Muscle layer of duodenum (tissue), 2 donors: Measurements from ENCODE around the gene KMT2E.

ENCODE experiments used
- H3K27ac ChIP-seq: one replicate; pipeline ENCODE4 v1.7.0; 2013; ENCODE audit warnings: mild to moderate bottlenecking, low read length
- H3K27me3 ChIP-seq: one replicate; pipeline ENCODE4 v1.7.0; 2013; ENCODE audit warnings: low read depth, mild to moderate bottlenecking, control low read depth, low read length
- H3K36me3 ChIP-seq, 2 donors: one replicate each; pipeline ENCODE4 v1.7.0; 2013; ENCODE audit warnings: low read length in 2 of 2, control low read depth in 1 of 2, mild to moderate bottlenecking in 1 of 2; ENCODE audit not compliant: insufficient read depth in 2 of 2, control insufficient read depth in 1 of 2
- H3K4me1 ChIP-seq, 2 donors: one replicate each; pipeline ENCODE4 v1.7.0; 2013; ENCODE audit warnings: low read length in 2 of 2, mild to moderate bottlenecking in 2 of 2, control low read depth in 1 of 2, moderate library complexity in 1 of 2; ENCODE audit not compliant: insufficient read depth in 2 of 2, control insufficient read depth in 1 of 2
- H3K4me3 ChIP-seq, 2 donors: one replicate each; pipeline ENCODE4 v1.7.0; 2013; ENCODE audit warnings: low read length in 2 of 2, low read depth in 1 of 2, mild to moderate bottlenecking in 1 of 2
- H3K9me3 ChIP-seq, 2 donors: one replicate each; pipeline ENCODE4 v1.7.0; 2013; ENCODE audit warnings: low read length in 2 of 2, control low read depth in 1 of 2, mild to moderate bottlenecking in 1 of 2; ENCODE audit not compliant: control insufficient read depth in 1 of 2
- donor health status: healthy.

The KMT2E gene

DNA sequence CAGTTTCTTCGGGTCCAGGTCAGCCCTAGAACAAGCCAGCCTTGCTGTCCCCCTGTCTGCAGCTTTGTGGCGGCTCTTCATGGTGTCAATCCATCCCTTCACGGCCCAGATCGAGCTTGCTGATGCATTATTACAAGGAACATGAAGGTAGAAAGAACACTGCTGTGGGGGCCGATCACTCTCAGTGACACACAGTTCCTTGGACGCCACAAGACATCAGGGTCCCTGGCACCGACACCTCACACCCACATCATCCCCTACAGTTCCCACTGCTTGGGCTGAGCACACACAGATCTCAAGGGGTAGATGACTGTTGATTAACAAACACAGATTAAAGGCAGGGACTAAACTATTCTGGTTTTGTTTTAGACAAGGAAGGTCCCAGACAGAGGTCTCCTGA, 119.4 kb downstream of the KMT2E start:
- peaks cover 5 to 14% of the 10 kb centered on the region in 2 donors for H3K36me3 ChIP-seq
- no peaks in the 10 kb centered on the region for H3K4me1 ChIP-seq
- H3K27me3 ChIP-seq = no peaks in the 10 kb centered on the region
- H3K4me3 ChIP-seq = no peak overlapping the region
- H3K27ac ChIP-seq = no peak overlapping the region
- no peaks in the 10 kb centered on the region for H3K9me3 ChIP-seq

- Histone ChIP-seq H3K4me1 (no peaks in the 10 kb centered on the region), H3K27me3 (no peaks in the 10 kb centered on the region), H3K36me3 (peaks cover 8 to 21% of the 10 kb centered on the region in 2 donors), H3K27ac (no peak overlapping the region), H3K9me3 (no peaks in the 10 kb centered on the region), H3K4me3 (no peak overlapping the region)
Measured at GRCh38 chr7:105133986-105134655, 120.1 kb downstream of the KMT2E start.

GRCh38 chr7:105136221-105136620, 122.2 kb downstream of the KMT2E start:
- H3K27ac ChIP-seq = no peak overlapping the region
- H3K4me3 ChIP-seq = no peak overlapping the region
- no peaks in the 10 kb centered on the region for H3K4me1 ChIP-seq
- H3K27me3 ChIP-seq = no peaks in the 10 kb centered on the region
- no peaks in the 10 kb centered on the region for H3K9me3 ChIP-seq
- peaks cover 10 to 23% of the 10 kb centered on the region in 2 donors for H3K36me3 ChIP-seq

DNA sequence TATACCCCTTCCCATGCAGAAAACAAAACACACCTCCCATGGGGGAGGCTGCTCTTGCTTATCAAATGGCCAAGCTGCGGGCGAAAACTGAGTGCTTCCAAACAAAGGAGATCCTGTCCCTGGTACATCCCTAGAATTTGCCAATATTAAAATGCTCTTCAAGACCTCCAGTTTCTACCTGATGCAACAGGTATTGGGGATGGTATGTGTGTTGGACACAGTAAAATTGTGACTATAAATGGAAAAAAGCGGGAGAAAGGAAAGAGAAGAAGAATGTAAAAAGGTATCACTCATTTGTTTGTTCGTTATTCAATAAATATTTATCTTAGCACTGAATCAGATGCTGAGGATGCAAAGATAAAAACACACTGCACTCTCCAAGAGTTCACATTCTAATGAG, 123.9 kb downstream of the KMT2E start:
- peaks cover 8 to 18% of the 10 kb centered on the region in 2 donors for H3K36me3 ChIP-seq

GRCh38 chr7:105139381-105139780, 125.4 kb downstream of the KMT2E start:
- Histone ChIP-seq H3K4me1 (no peaks in the 10 kb centered on the region), H3K4me3 (no peak overlapping the region), H3K27me3 (no peaks in the 10 kb centered on the region), H3K27ac (no peak overlapping the region), H3K36me3 (peaks cover 11 to 20% of the 10 kb centered on the region in 2 donors), H3K9me3 (no peaks in the 10 kb centered on the region)

More for the DNA sequence above, 123.9 kb downstream of the KMT2E start:
- Histone ChIP-seq H3K4me1 (no peaks in the 10 kb centered on the region), H3K4me3 (no peak overlapping the region), H3K9me3 (no peaks in the 10 kb centered on the region), H3K27me3 (no peaks in the 10 kb centered on the region), H3K27ac (no peak overlapping the region)

GRCh38 chr7:105141068-105141467, 127.1 kb downstream of the KMT2E start:
- Histone ChIP-seq H3K27ac (no peak overlapping the region), H3K27me3 (no peaks in the 10 kb centered on the region), H3K36me3 (peaks cover 11 to 17% of the 10 kb centered on the region in 2 donors), H3K4me1 (no peaks in the 10 kb centered on the region), H3K4me3 (no peak overlapping the region), H3K9me3 (no peaks in the 10 kb centered on the region)

GRCh38 chr7:105149827-105150226, 135.8 kb downstream of the KMT2E start:
- Histone ChIP-seq H3K9me3 (no peaks in the 10 kb centered on the region), H3K4me1 (no peaks in the 10 kb centered on the region), H3K4me3 (no peak overlapping the region), H3K27ac (no peak overlapping the region), H3K27me3 (no peaks in the 10 kb centered on the region), H3K36me3 (no peaks in the 10 kb centered on the region)

GRCh38 chr7:105151152-105151551, 137.1 kb downstream of the KMT2E start:
- H3K4me1 ChIP-seq = no peaks in the 10 kb centered on the region
- H3K4me3 ChIP-seq = no peak overlapping the region
- H3K9me3 ChIP-seq = no peaks in the 10 kb centered on the region
- H3K27me3 ChIP-seq = no peaks in the 10 kb centered on the region
- H3K27ac ChIP-seq = no peak overlapping the region
- H3K36me3 ChIP-seq = no peaks in the 10 kb centered on the region

DNA sequence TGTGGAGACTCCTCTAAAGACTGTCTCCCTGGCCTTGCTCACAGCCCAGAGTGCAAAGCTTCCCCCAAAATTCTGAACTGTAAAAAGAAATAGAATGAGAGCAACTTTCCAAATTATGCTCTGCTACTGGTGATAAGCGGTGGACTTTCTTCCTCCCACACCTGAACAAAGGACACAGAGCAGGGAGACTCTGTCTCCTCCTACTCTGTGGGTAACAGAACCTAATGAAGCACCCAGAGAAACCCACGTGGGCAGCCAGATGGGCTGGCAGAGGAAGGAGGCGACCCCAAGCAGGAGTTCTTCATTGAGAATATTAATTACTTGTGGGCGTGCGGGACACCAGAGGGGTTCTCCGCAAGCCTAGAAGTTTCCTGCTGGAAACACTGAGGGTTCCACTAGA, 139.5 kb downstream of the KMT2E start:
- Histone ChIP-seq H3K4me1 (no peaks in the 10 kb centered on the region), H3K36me3 (peaks cover 0 to 4% of the 10 kb centered on the region in 2 donors), H3K9me3 (no peaks in the 10 kb centered on the region), H3K27me3 (no peaks in the 10 kb centered on the region), H3K27ac (no peak overlapping the region), H3K4me3 (no peak overlapping the region)

DNA sequence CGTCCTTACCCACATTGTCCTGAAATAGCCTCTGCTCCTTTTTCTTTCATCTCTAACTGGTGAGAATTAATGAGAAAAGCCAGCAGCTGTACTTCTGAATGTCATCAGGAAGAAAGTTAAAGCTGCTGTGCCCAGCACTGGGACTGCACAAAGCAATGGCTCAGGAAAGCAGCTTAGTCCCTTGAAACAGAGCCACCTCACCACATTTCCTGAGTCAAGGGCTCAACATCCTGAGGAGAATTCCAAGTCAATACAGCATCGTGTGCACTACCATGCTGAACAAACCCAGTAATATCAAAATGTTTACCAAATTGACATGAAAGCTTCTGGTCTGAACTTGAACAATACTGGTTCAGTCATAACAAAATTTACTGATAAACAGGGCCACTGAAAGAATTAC, 140.1 kb downstream of the KMT2E start:
- Histone ChIP-seq H3K27me3 (no peaks in the 10 kb centered on the region), H3K36me3 (peaks cover 0 to 4% of the 10 kb centered on the region in 2 donors), H3K9me3 (no peaks in the 10 kb centered on the region), H3K27ac (no peak overlapping the region), H3K4me1 (no peaks in the 10 kb centered on the region), H3K4me3 (no peak overlapping the region)

- no peaks in the 10 kb centered on the region for H3K27me3 ChIP-seq
- H3K36me3 ChIP-seq = peaks cover 0 to 10% of the 10 kb centered on the region in 2 donors
- no peaks in the 10 kb centered on the region for H3K9me3 ChIP-seq
- no peaks in the 10 kb centered on the region for H3K4me1 ChIP-seq
- H3K27ac ChIP-seq = no peak overlapping the region
- H3K4me3 ChIP-seq = no peak overlapping the region
Measured at GRCh38 chr7:105156731-105157130, 142.7 kb downstream of the KMT2E start.

- Histone ChIP-seq H3K36me3 (peaks cover 0 to 10% of the 10 kb centered on the region in 2 donors), H3K27me3 (no peaks in the 10 kb centered on the region), H3K9me3 (no peaks in the 10 kb centered on the region), H3K27ac (no peak overlapping the region), H3K4me3 (no peak overlapping the region), H3K4me1 (no peaks in the 10 kb centered on the region)
Measured at GRCh38 chr7:105157278-105157677, 143.3 kb downstream of the KMT2E start.
